Stimulated activated naive CD8-positive, alpha-beta T cell treated with anti-CD3 and anti-CD28 coated beads, Interleukin-15, Interleukin-2, amounts not matched to agents 100 ng/mL and 50 ng/mL, for 24 hours (primary cell): ENCODE data around the gene CPT2.

Experiments used
- H3K27ac Mint-ChIP-seq: one replicate; pipeline ENCODE4 v1.8.0; 2021; ENCODE audit warnings: mild to moderate bottlenecking, mixed read lengths
- H3K27me3 Mint-ChIP-seq: one replicate; pipeline ENCODE4 v1.8.0; 2021; ENCODE audit warnings: mixed read lengths
- H3K36me3 Mint-ChIP-seq: one replicate; pipeline ENCODE4 v1.8.0; 2021; ENCODE audit warnings: low read depth, mixed read lengths
- H3K4me1 Mint-ChIP-seq: one replicate; pipeline ENCODE4 v1.8.0; 2021; ENCODE audit warnings: low read depth, mixed read lengths
- H3K4me3 Mint-ChIP-seq: one replicate; pipeline ENCODE4 v1.8.0; 2021; ENCODE audit warnings: mild to moderate bottlenecking, mixed read lengths
- H3K9me3 Mint-ChIP-seq: one replicate; pipeline ENCODE4 v1.8.0; 2021; ENCODE audit warnings: mixed read lengths

CPT2 gene

DNA sequence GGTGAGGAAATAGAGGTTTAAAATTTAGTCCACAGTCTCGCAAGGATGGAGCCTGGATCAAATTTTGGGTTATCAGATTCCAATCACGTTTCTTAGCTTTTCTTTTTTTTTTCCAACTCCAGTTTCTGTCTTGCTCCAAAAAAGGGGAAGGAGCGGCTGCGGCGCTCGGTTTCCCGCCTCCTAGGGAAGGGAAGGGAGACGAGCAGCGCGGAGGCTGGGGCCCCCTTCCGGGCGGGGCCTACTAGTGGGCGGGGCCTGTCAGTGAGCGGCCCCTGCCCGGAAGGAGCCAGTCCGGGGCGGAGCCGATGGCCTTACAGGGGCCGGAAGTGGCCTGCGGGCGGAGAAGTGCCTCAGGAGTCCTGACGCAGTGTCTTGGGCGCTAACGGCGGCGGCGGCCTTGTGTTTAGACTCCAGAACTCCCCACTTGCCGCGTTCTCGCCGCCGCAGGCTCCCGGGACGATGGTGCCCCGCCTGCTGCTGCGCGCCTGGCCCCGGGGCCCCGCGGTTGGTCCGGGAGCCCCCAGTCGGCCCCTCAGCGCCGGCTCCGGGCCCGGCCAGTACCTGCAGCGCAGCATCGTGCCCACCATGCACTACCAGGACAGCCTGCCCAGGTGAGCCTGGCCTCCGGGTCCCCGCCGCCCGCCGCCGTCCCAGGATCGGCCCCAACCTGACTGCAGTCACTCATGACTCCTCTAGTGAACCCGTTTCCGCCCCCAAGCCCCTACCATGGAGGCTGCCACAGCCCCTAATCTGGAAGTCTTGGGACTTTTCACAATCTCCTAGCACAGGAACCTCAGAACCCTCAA, at the start of gene CPT2:
TSS of gene CPT2 (plus strand) at position 340 of the 806 bp plus-strand sequence. CDS start at position 460, 120 bp downstream.
- Mint-ChIP-seq H3K9me3 (no peaks in the 10 kb centered on the region), H3K4me3 (peak within 1 kb of the TSS; percentile 96), H3K4me1 (peaks cover 37% of the 10 kb centered on the region), H3K27ac (peak within 1 kb of the TSS; percentile 99), H3K27me3 (no peaks in the 10 kb centered on the region), H3K36me3 (peaks cover 18% of the 10 kb centered on the region)

DNA sequence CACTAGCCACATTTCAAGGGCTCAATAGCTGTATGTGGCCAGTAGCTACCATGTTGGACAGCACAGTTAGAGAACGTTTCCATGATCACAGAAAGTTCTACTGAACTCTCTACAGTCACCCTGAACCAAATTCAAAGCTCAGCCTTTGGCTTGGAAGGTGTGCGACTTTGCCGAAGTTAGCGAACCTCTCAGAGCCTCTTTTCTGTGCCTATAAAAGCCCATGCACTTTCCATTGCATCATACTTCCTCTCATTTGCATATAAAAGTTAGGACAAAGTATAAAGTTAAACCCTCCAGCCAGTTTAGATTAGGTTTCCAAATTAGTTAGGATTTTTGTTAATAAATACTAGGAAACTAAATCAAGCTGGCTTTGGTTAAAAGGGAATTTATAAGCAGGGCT, 49.5 kb upstream of the CPT2 start:
- H3K9me3 Mint-ChIP-seq = no peaks in the 10 kb centered on the region
- H3K27me3 Mint-ChIP-seq = no peaks in the 10 kb centered on the region
- H3K4me3 Mint-ChIP-seq = no peak overlapping the region
- H3K36me3 Mint-ChIP-seq = no peaks in the 10 kb centered on the region
- no peak overlapping the region for H3K27ac Mint-ChIP-seq
- H3K4me1 Mint-ChIP-seq = no peaks in the 10 kb centered on the region

DNA sequence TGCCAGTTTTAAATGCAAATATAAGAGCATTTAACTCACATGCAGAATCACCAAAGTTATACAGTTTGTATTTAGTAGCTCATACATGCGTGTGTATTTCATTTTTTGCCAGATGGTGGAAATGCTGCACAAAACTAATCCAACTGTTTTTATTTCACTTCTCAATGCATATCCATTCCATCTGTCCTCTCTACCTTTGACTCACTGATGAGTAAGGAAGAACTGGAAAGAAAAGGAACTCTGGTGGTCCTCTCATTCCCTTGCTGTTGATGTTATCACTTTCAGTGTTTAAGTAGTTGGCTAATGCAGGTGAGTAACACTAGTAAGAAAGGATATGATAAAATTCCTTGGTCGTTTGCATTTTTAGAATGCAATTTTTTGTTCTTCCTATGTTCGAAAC, 48.5 kb upstream of the CPT2 start:
- no peak overlapping the region for H3K27ac Mint-ChIP-seq
- no peaks in the 10 kb centered on the region for H3K9me3 Mint-ChIP-seq
- no peaks in the 10 kb centered on the region for H3K36me3 Mint-ChIP-seq
- H3K4me1 Mint-ChIP-seq = no peaks in the 10 kb centered on the region
- H3K27me3 Mint-ChIP-seq = no peaks in the 10 kb centered on the region
- no peak overlapping the region for H3K4me3 Mint-ChIP-seq

DNA sequence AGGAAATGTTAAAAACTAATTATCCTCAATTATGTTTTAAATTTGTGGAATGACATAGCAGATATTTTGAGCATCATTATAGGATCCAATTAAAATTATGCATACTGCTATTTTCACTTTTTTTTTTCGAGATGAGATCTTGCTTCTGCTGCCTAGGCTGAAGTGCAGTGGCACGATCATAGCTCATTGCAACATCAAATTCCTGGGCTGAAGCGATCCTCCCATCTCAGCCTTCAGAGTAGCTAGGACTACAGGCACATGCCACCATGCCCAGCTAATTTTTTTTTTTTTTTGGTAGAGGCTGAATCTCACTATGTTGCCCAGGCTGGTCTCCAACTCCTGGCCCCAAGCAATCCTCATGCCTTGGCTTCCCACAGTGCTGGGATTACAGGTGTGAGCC, 42.9 kb upstream of the CPT2 start:
- Mint-ChIP-seq H3K27me3 (no peaks in the 10 kb centered on the region), H3K36me3 (no peaks in the 10 kb centered on the region), H3K27ac (no peak overlapping the region), H3K9me3 (no peaks in the 10 kb centered on the region), H3K4me1 (no peaks in the 10 kb centered on the region), H3K4me3 (no peak overlapping the region)

DNA sequence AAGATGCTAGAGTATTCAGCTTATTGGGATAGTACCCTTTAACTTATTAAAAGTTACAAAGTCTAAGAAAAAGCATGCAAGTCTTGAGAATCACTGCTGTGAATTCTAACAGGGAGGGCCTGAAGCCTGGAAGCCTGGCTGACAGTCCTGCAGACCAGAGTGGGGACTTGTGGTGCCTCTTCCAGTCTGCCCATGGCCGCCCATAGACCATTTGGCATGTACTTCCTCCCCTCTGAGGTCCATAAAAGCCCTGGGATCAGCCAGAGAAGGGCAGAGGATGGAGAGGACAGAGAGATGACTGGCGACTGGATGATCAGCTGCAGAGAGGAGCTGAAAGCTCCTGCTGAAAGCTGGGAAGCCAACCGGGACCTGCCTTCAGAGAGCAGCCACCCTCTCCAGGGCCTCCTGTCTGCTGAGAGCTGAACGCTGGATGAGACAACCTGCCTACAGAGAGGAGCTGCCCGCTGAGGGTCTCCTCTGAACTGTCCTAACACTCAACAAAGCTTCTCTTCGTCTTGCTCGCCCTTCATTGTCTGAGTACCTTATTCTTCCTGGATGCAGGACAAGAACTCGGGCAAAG, 41.7 kb upstream of the CPT2 start:
- Mint-ChIP-seq H3K27me3 (no peaks in the 10 kb centered on the region), H3K27ac (no peak overlapping the region), H3K4me1 (no peaks in the 10 kb centered on the region), H3K9me3 (no peaks in the 10 kb centered on the region), H3K4me3 (no peak overlapping the region), H3K36me3 (no peaks in the 10 kb centered on the region)

DNA sequence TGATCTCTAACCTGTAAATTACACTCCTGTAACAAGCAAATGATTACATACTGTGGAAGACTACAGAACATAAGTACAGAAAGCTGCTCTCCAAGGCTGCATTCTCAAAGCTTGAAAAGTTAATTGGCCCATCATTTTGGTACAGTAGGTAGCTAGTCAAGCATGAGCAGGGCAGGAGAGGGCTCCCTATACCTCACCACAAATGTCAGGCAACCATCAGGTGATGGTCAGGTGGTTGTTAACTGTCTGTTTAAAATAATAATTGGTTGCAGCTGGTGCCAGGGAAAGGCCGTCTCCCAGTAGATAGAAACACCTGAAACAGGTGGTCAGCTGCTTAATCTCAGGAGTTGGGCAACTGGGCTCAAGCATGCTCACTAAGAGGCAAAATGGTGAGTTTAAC, 41.1 kb upstream of the CPT2 start:
- H3K4me3 Mint-ChIP-seq = no peak overlapping the region
- H3K36me3 Mint-ChIP-seq = no peaks in the 10 kb centered on the region
- no peaks in the 10 kb centered on the region for H3K27me3 Mint-ChIP-seq
- H3K27ac Mint-ChIP-seq = no peak overlapping the region
- no peaks in the 10 kb centered on the region for H3K4me1 Mint-ChIP-seq
- H3K9me3 Mint-ChIP-seq = no peaks in the 10 kb centered on the region

DNA sequence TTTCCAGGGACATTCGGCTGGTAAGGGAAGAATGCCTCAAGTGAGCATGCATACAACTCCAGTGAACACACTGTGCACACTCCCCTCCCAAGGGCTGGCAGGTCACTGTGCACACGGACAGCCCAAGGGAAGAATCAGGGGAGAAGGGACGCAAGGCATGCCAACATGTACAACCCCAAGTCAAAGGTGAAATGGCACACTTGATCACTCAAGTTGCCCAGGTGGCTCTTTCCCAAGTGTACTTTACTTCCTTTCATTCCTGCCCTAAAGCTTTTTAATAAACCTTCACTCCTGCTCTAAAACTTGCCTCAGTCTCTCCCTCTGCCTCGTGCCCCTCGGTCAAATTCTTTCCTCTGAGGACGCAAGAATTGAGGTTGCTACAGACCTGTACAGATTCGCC, 40.7 kb upstream of the CPT2 start:
- Mint-ChIP-seq H3K27ac (no peak overlapping the region), H3K4me3 (no peak overlapping the region), H3K4me1 (no peaks in the 10 kb centered on the region), H3K9me3 (no peaks in the 10 kb centered on the region), H3K36me3 (no peaks in the 10 kb centered on the region), H3K27me3 (no peaks in the 10 kb centered on the region)

- Mint-ChIP-seq H3K4me3 (no peak overlapping the region), H3K4me1 (no peaks in the 10 kb centered on the region), H3K36me3 (no peaks in the 10 kb centered on the region), H3K9me3 (no peaks in the 10 kb centered on the region), H3K27me3 (no peaks in the 10 kb centered on the region), H3K27ac (no peak overlapping the region)
Measured at GRCh38 chr1:53156783-53157182, 39.8 kb upstream of the CPT2 start.

- Mint-ChIP-seq H3K27ac (no peak overlapping the region), H3K27me3 (peaks cover 12% of the 10 kb centered on the region), H3K4me3 (no peak overlapping the region), H3K36me3 (no peaks in the 10 kb centered on the region), H3K9me3 (no peaks in the 10 kb centered on the region), H3K4me1 (no peaks in the 10 kb centered on the region)
Measured at GRCh38 chr1:53158900-53159299, 37.7 kb upstream of the CPT2 start.

DNA sequence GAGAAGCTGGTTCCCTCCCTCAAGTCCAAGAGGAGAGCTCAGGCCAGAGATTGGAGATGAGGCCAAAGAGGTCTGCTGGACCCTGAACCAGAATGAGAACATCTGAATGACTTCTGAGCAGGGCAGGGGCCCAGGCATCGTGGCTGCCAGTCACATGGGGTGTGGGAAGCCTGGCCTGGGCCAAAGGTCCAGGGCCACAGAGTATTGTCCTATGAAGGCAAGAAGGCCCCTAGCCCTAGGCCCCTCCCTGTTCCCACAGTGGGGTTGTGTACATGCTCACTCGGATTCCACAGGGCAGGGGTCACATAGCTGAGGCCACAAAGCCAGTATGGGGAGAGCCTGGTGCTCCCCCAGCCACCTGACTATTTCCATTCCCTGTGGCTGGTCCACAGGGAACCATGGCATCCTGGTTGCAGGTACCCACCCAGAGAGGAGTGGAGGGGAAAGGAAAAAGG, 35.7 kb upstream of the CPT2 start:
- Mint-ChIP-seq H3K9me3 (no peaks in the 10 kb centered on the region), H3K27me3 (peaks cover 12% of the 10 kb centered on the region), H3K36me3 (no peaks in the 10 kb centered on the region), H3K4me3 (no peak overlapping the region), H3K27ac (no peak overlapping the region), H3K4me1 (no peaks in the 10 kb centered on the region)

DNA sequence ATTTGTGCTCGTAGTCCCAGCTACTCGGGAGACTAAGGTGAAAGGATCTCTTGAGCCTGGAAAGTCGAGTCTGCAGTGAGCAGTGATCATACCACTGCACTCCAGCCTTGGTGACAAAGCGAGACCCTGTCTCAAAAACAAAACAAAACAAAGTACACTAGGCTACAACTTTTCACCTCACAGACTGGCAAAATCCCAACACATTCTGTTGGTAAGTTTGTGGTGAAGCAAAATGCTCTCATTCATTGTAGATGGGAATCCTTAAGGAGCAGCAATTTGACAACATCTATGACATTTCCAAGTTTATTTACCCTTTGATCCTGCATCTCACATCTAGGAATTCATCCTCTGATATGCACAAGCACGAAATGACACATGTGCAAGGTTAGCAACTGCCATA, 34.0 kb upstream of the CPT2 start:
- no peaks in the 10 kb centered on the region for H3K36me3 Mint-ChIP-seq
- H3K4me3 Mint-ChIP-seq = no peak overlapping the region
- H3K27ac Mint-ChIP-seq = no peak overlapping the region
- H3K4me1 Mint-ChIP-seq = no peaks in the 10 kb centered on the region
- H3K27me3 Mint-ChIP-seq = peaks cover 12% of the 10 kb centered on the region
- no peaks in the 10 kb centered on the region for H3K9me3 Mint-ChIP-seq

GRCh38 chr1:53163291-53163768, 33.3 kb upstream of the CPT2 start:
- Mint-ChIP-seq H3K27ac (no peak overlapping the region), H3K27me3 (peaks cover 12% of the 10 kb centered on the region), H3K36me3 (no peaks in the 10 kb centered on the region), H3K4me3 (no peak overlapping the region), H3K9me3 (no peaks in the 10 kb centered on the region), H3K4me1 (no peaks in the 10 kb centered on the region)

DNA sequence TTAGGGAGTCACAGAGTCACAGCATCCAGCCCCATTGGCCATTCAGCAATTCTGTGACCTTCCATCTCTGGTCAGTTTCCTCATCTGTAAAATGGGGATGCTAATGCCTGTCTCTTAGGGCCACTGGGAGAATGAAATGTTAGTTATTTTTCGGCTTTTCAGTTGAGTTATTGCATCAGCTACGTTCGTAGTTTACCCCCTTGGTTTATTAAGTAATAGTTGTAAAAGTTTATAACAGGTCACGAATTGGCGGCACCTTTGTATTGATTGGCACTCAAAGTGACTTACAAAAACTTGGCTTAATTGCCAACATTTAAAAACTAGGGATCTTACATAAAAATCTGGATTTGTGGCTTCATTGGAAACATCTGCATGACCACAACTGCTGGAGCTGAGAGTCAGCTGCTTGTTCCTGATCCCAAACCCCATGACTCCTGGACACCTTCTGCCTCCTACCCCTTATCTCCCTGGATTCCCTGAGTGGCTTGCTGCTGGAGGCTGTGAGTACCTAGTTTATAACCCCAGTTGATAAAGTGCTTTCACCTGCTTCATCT, 31.1 kb upstream of the CPT2 start:
- H3K9me3 Mint-ChIP-seq = no peaks in the 10 kb centered on the region
- no peaks in the 10 kb centered on the region for H3K36me3 Mint-ChIP-seq
- peaks cover 12% of the 10 kb centered on the region for H3K27me3 Mint-ChIP-seq
- H3K4me1 Mint-ChIP-seq = no peaks in the 10 kb centered on the region
- no peak overlapping the region for H3K4me3 Mint-ChIP-seq
- H3K27ac Mint-ChIP-seq = no peak overlapping the region

- H3K36me3 Mint-ChIP-seq = no peaks in the 10 kb centered on the region
- H3K9me3 Mint-ChIP-seq = no peaks in the 10 kb centered on the region
- no peak overlapping the region for H3K4me3 Mint-ChIP-seq
- no peak overlapping the region for H3K27ac Mint-ChIP-seq
- no peaks in the 10 kb centered on the region for H3K4me1 Mint-ChIP-seq
- peaks cover 12% of the 10 kb centered on the region for H3K27me3 Mint-ChIP-seq
Measured at GRCh38 chr1:53166366-53166765, 30.3 kb upstream of the CPT2 start.

DNA sequence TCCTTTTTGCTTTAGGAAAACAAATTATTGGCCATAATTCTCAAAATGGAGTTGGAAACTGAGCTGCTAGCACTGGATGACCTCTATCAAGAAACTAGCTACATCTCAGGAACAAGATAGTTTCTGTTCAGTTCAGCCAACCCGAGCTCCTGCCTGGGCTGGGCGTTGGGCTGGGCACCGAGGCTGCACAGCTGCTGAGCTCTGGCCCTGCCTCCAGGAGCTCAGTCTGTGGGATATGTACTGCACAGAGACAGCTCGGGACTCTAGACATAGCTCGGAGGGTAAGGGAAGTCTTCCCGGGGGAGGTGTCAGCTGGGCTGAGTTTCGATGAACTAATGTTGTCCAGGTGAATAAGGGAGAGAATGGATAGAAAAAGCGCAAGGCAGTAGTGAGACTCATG, 29.7 kb upstream of the CPT2 start:
- Mint-ChIP-seq H3K36me3 (no peaks in the 10 kb centered on the region), H3K4me1 (no peaks in the 10 kb centered on the region), H3K9me3 (no peaks in the 10 kb centered on the region), H3K27me3 (peaks cover 12% of the 10 kb centered on the region), H3K27ac (no peak overlapping the region), H3K4me3 (no peak overlapping the region)
